Panc1 (cell line): ENCODE measurements around the gene RHBDF2. TPM values are rescaled to one million over a fixed set of nuclear protein-coding genes. Genes with fewer than 3 reads are reported as not detected.

Experiments used
- ATAC-seq: fragments of 200-7000 bp; cut with Tn5 transposase; 2 replicates; pipeline ENCODE4 v1.9.1; 2020; ENCODE audit warnings: mild to moderate bottlenecking, moderate library complexity
- BruUV-seq: library from RNA; stranded (reverse); fragments of 400-500 nt; replicated peaks from 2 replicates; lab custom pipeline; 2021; lab: Mats Ljungman, UMichigan
- CTCF ChIA-PET: fragments of 300-600 bp; sonication (Branson Sonifier 250); formaldehyde crosslinking; loops from one replicate; lab custom pipeline; 2022; ENCODE audit warnings: antibody characterized with exemption; lab: Charles Lee
- POLR2A ChIA-PET: fragments of 300-600 bp; sonication (Branson Sonifier 250); formaldehyde crosslinking; loops from one replicate; lab custom pipeline; 2022; ENCODE audit warnings: antibody characterized with exemption; lab: Charles Lee
- DNase-seq: peaks from one replicate; pipeline ENCODE4 v3.0.0-alpha.2; 2010; ENCODE audit warnings: low read depth, low spot score
- H3K27ac ChIP-seq: 2 replicates; pipeline ENCODE4 v1.5.1; 2011; ENCODE audit warnings: mild to moderate bottlenecking, low read length, inconsistent platforms
- H3K27me3 ChIP-seq: fragments of 200-500 bp; sonication (Bioruptor generic); 2 replicates; pipeline ENCODE4 v1.6.0; 2014; ENCODE audit warnings: low read length, inconsistent platforms; ENCODE audit not compliant: control insufficient read depth, insufficient read depth
- H3K36me3 ChIP-seq: fragments of 200-500 bp; sonication (Bioruptor generic); 2 replicates; pipeline ENCODE4 v1.5.1; 2014; ENCODE audit warnings: inconsistent platforms, mild to moderate bottlenecking, low read length, moderate library complexity; ENCODE audit not compliant: control insufficient read depth, insufficient read depth
- H3K4me1 ChIP-seq: 2 replicates; pipeline ENCODE4 v1.5.1; 2011; ENCODE audit warnings: inconsistent platforms, mild to moderate bottlenecking, low read length, moderate library complexity; ENCODE audit not compliant: control insufficient read depth, insufficient read depth
- H3K4me3 ChIP-seq, 2 experiments: 2 replicates each; pipeline ENCODE4 v1.5.1; 2011 to 2012; ENCODE audit warnings: low read depth in 2 of 2, low read length in 2 of 2, mild to moderate bottlenecking in 2 of 2, inconsistent platforms in 1 of 2, moderate library complexity in 1 of 2
- H3K9me3 ChIP-seq: fragments of 200-500 bp; sonication (Bioruptor generic); 2 replicates; pipeline ENCODE4 v1.5.1; 2014; ENCODE audit warnings: low read depth, mild to moderate bottlenecking, inconsistent platforms, low read length, moderate library complexity; ENCODE audit not compliant: control insufficient read depth, insufficient read depth
- POLR2AphosphoS5 ChIP-seq: IDR thresholded peaks from 2 replicates; pipeline ENCODE4 v1.6.1; 2012; ENCODE audit warnings: mild to moderate bottlenecking, low read depth, low read length, moderate library complexity
- SIN3A ChIP-seq: IDR thresholded peaks from 2 replicates; pipeline ENCODE4 v1.6.1; 2012; ENCODE audit warnings: low read depth, mild to moderate bottlenecking, low read length, moderate library complexity, borderline replicate concordance; ENCODE audit not compliant: insufficient read depth
- TCF7L2 ChIP-seq: IDR thresholded peaks from 2 replicates; pipeline ENCODE4 v1.6.1; 2011; ENCODE audit warnings: mild to moderate bottlenecking, low read depth, low read length, inconsistent platforms
- in situ Hi-C: cut with HindIII; loops from 2 replicates; pipeline ENCODE4 v1.10.0; 2016; ENCODE audit warnings: low sequenced_read_pairs, low pct_unique_long_range_greater_than_20kb
- intact Hi-C: fragments of 100-400 bp; cut with micrococcal nuclease; formaldehyde crosslinking; loops from one replicate; pipeline ENCODE4 v1.10.0; 2022; ENCODE audit not compliant: unreplicated experiment
- total RNA-seq: library from RNA; stranded (reverse); gene quantifications from one replicate; pipeline ENCODE4 v1.2.1, GENCODE V29; 2021; ENCODE audit not compliant: unreplicated experiment
- TF ChIP-seq, protein P1 (sequence below), 2 experiments: IDR thresholded peaks; 2 replicates each; pipeline ENCODE4 v1.6.1; 2011 to 2012; ENCODE audit warnings: low read depth in 2 of 2, control low read depth in 1 of 2, low read length in 1 of 2, mild to moderate bottlenecking in 1 of 2, moderate library complexity in 1 of 2; ENCODE audit not compliant: insufficient read depth in 1 of 2
- TF ChIP-seq, protein P2 (sequence below): fragments of 450-650 bp; IDR thresholded peaks from 2 replicates; pipeline ENCODE4 v1.5.1; 2017; ENCODE audit warnings: mild to moderate bottlenecking

The RHBDF2 gene
- total RNA-seq, 1 experiment from 2014 or later = 67.8 TPM

DNA sequence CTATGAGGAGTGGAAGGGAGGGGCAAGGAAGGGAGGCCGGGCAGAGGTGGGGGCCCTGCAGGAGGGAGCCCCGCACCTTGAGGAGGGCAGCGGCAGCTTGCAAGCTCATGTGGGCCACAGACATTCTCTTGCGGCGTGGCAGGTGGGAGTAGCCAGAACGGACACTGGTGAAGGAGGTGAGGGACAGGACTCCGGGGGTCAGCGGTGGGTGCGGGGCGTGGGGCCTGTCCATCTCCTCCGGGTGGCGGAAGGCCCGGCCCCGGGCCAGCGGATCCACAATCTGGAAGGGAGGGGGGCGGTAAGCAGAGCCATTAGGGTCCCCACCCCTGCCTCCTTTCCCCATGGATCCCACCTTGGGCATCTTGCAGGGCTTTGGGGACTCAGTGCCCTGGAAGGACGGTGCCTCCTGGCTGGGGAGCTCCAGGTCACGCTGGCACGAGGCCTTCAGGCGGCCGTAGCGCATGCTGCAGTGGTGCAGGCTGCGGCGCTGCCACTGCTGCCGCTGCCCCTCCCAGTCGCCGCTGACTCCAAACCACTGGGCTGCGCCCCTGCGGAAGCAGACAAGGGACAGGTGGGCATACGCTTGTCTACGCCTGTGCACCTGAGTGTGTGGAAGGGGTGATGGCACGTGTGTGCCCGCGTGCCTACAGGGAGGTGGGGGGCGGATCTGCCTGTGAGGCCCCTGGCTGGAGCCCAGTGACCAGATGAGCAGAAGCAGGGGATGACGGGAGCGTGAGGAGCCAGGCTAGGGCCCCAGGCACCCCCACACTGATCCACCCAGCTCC lies 22.3 kb downstream of the RHBDF2 start:
- H3K36me3 ChIP-seq = no peaks in the 10 kb centered on the region
- ATAC-seq (no peak), DNase-seq (no peak)
- intact Hi-C loops = no loop called here
- POLR2A ChIA-PET = interaction anchor here (0.9 kb wide), 1 partner anchor 23 kb away, joined by 3 read pairs; no protein-coding TSS in a partner anchor
- no peaks in the 10 kb centered on the region for H3K27me3 ChIP-seq
- no peak overlapping the region for H3K4me3 ChIP-seq
- no peaks in the 10 kb centered on the region for H3K9me3 ChIP-seq
- BruUV-seq = no TSS peak
- in situ Hi-C loops = no loop called here
- no peak overlapping the region for H3K27ac ChIP-seq
- TF ChIP-seq, protein P1, sequence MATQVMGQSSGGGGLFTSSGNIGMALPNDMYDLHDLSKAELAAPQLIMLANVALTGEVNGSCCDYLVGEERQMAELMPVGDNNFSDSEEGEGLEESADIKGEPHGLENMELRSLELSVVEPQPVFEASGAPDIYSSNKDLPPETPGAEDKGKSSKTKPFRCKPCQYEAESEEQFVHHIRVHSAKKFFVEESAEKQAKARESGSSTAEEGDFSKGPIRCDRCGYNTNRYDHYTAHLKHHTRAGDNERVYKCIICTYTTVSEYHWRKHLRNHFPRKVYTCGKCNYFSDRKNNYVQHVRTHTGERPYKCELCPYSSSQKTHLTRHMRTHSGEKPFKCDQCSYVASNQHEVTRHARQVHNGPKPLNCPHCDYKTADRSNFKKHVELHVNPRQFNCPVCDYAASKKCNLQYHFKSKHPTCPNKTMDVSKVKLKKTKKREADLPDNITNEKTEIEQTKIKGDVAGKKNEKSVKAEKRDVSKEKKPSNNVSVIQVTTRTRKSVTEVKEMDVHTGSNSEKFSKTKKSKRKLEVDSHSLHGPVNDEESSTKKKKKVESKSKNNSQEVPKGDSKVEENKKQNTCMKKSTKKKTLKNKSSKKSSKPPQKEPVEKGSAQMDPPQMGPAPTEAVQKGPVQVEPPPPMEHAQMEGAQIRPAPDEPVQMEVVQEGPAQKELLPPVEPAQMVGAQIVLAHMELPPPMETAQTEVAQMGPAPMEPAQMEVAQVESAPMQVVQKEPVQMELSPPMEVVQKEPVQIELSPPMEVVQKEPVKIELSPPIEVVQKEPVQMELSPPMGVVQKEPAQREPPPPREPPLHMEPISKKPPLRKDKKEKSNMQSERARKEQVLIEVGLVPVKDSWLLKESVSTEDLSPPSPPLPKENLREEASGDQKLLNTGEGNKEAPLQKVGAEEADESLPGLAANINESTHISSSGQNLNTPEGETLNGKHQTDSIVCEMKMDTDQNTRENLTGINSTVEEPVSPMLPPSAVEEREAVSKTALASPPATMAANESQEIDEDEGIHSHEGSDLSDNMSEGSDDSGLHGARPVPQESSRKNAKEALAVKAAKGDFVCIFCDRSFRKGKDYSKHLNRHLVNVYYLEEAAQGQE (IDR thresholded peaks at IDR 0.05; ENCODE audit: insufficient read depth in 1 of 2, low read depth in 2 of 2, low read length in 1 of 2) = no peak
- TF ChIP-seq TCF7L2 (no peak), SIN3A (no peak), POLR2AphosphoS5 (no peak)
- TF ChIP-seq, protein P2, sequence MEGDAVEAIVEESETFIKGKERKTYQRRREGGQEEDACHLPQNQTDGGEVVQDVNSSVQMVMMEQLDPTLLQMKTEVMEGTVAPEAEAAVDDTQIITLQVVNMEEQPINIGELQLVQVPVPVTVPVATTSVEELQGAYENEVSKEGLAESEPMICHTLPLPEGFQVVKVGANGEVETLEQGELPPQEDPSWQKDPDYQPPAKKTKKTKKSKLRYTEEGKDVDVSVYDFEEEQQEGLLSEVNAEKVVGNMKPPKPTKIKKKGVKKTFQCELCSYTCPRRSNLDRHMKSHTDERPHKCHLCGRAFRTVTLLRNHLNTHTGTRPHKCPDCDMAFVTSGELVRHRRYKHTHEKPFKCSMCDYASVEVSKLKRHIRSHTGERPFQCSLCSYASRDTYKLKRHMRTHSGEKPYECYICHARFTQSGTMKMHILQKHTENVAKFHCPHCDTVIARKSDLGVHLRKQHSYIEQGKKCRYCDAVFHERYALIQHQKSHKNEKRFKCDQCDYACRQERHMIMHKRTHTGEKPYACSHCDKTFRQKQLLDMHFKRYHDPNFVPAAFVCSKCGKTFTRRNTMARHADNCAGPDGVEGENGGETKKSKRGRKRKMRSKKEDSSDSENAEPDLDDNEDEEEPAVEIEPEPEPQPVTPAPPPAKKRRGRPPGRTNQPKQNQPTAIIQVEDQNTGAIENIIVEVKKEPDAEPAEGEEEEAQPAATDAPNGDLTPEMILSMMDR = no peak
- CTCF ChIA-PET = no interaction called here
- no peaks in the 10 kb centered on the region for H3K4me1 ChIP-seq

DNA sequence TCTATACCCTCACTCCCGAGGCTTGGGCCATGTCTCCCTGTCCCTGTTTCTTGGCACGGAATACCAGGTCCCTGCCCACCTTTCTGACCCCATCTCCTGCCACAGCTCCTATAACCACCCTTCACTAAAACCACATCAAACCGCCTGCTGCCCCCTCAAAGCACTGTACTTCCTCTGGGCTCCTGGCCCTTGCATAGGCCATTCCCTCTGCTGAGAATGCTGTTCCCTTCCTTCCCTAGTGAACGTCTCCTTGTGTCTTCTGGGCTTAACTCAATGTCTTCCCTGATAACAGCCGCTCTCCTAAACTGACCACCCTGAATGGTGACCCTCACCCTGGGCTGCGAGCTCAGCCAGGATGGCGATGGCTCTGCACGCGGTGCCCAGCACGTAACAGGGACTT lies 23.1 kb downstream of the RHBDF2 start:
- BruUV-seq = no TSS peak
- in situ Hi-C loops = no loop called here
- no peak for ATAC-seq
- POLR2A ChIA-PET = interaction anchor here (0.9 kb wide), 1 partner anchor 24 kb away, joined by 3 read pairs; no protein-coding TSS in a partner anchor
- Histone ChIP-seq H3K27ac (no peak overlapping the region), H3K36me3 (no peaks in the 10 kb centered on the region), H3K27me3 (no peaks in the 10 kb centered on the region), H3K9me3 (no peaks in the 10 kb centered on the region), H3K4me3 (no peak overlapping the region), H3K4me1 (no peaks in the 10 kb centered on the region)
- DNase-seq = no peak
- CTCF ChIA-PET = interaction anchor here (0.6 kb wide), 1 partner anchor 25 kb away, joined by 3 read pairs; no protein-coding TSS in a partner anchor
- intact Hi-C loops = no loop called here
- TF ChIP-seq, protein P1 (IDR thresholded peaks at IDR 0.05; ENCODE audit: insufficient read depth in 1 of 2, low read depth in 2 of 2, low read length in 1 of 2) = no peak
- TF ChIP-seq TCF7L2 (no peak), POLR2AphosphoS5 (no peak), SIN3A (no peak)
- TF ChIP-seq, protein P2 = no peak
